GM06990 (cell line): ENCODE measurements around the gene RALGPS1.

Experiments
- DNase-seq: peaks from one replicate; pipeline ENCODE4 v3.0.0-alpha.2; 2011; ENCODE audit not compliant: insufficient read length; ENCODE audit errors: extremely low read depth
- H3K27me3 ChIP-seq: replicated peaks from 2 replicates; pipeline ENCODE4 v1.6.0; 2011; ENCODE audit warnings: low read length; ENCODE audit not compliant: control insufficient read depth, insufficient read depth
- H3K36me3 ChIP-seq: 2 replicates; pipeline ENCODE4 v1.5.1; 2011; ENCODE audit warnings: low read length; ENCODE audit not compliant: control insufficient read depth, insufficient read depth
- H3K4me3 ChIP-seq: replicated peaks from 2 replicates; pipeline ENCODE4 v1.5.1; 2011; ENCODE audit warnings: low read depth, mild to moderate bottlenecking, control low read depth, low read length
- CTCF ChIP-seq: IDR thresholded peaks from 2 replicates; pipeline ENCODE4 v1.5.1; 2011; ENCODE audit warnings: low read length, control low read depth, mild to moderate bottlenecking, inconsistent platforms; ENCODE audit not compliant: insufficient read depth, poor library complexity, severe bottlenecking

RALGPS1 gene

GRCh38 chr9:127255692-127256091 is 341.1 kb downstream of the RALGPS1 start:
- Histone ChIP-seq H3K36me3 (peaks cover 2% of the 10 kb centered on the region; the same call in 1 of the 2 replicates), H3K27me3 (no peaks in the 10 kb centered on the region), H3K4me3 (no peak overlapping the region)
- TF ChIP-seq CTCF: no peak
- DNase-seq: no peak

- Histone ChIP-seq H3K36me3 (peaks cover 2% of the 10 kb centered on the region; the same call in 1 of the 2 replicates), H3K27me3 (no peaks in the 10 kb centered on the region), H3K4me3 (no peak overlapping the region)
- DNase-seq: no peak
- TF ChIP-seq CTCF: no peak
Observed at GRCh38 chr9:127256324-127256723, 341.7 kb downstream of the RALGPS1 start.

GRCh38 chr9:127258606-127259471 is 344.3 kb downstream of the RALGPS1 start:
- no peak for TF ChIP-seq CTCF
- DNase-seq: no peak
- Histone ChIP-seq H3K27me3 (no peaks in the 10 kb centered on the region), H3K4me3 (no peak overlapping the region), H3K36me3 (peaks cover 2% of the 10 kb centered on the region; the same call in 1 of the 2 replicates)

- no peak for DNase-seq
Observed at GRCh38 chr9:127262602-127263001, 348.0 kb downstream of the RALGPS1 start.

GRCh38 chr9:127263237-127263636 is 348.7 kb downstream of the RALGPS1 start:
- Histone ChIP-seq H3K27me3 (no peaks in the 10 kb centered on the region), H3K4me3 (no peak overlapping the region), H3K36me3 (peaks cover 2% of the 10 kb centered on the region; the same call in 1 of the 2 replicates)
- no peak for TF ChIP-seq CTCF
- DNase-seq: no peak

More at GRCh38 chr9:127262602-127263001, 348.0 kb downstream of the RALGPS1 start:
- Histone ChIP-seq H3K27me3 (no peaks in the 10 kb centered on the region), H3K36me3 (peaks cover 2% of the 10 kb centered on the region; the same call in 1 of the 2 replicates), H3K4me3 (no peak overlapping the region)
- no peak for TF ChIP-seq CTCF

- H3K27me3 ChIP-seq: no peaks in the 10 kb centered on the region
- DNase-seq: no peak
Observed at GRCh38 chr9:127263664-127264063, 349.1 kb downstream of the RALGPS1 start.

More at GRCh38 chr9:127263664-127264063, 349.1 kb downstream of the RALGPS1 start:
- Histone ChIP-seq H3K36me3 (peaks cover under 1% of the 10 kb centered on the region; the same call in 1 of the 2 replicates), H3K4me3 (no peak overlapping the region)
- no peak for TF ChIP-seq CTCF
